Motor neuron (in vitro differentiated cells): ENCODE data around the gene CRABP1. TPM values are rescaled to one million over a fixed set of nuclear protein-coding genes. Genes with fewer than 3 reads are reported as not detected.

Experiments used
- ATAC-seq, 8 experiments: fragments of 200-7000 bp; cut with Tn5 transposase; replicated peaks in 6 of 8; 2 replicates each; pipeline ENCODE4 v1.8.0; 2021; ENCODE audit warnings: mild to moderate bottlenecking in 8 of 8, moderate library complexity in 8 of 8
- H3K27ac ChIP-seq, 2 donors: fragments of 250-450 bp; sonication (Bioruptor Pico); 2 replicates each; pipeline ENCODE4 v1.9.0; 2021; ENCODE audit warnings: antibody characterized with exemption in 2 of 2, mild to moderate bottlenecking in 2 of 2, moderate library complexity in 1 of 2
- H3K4me1 ChIP-seq, 2 donors: fragments of 250-450 bp; sonication (Bioruptor Pico); replicated peaks in 1 of 2; 2 replicates each; pipeline ENCODE4 v1.6.1; 2021; ENCODE audit warnings: antibody characterized with exemption in 2 of 2, mild to moderate bottlenecking in 2 of 2, moderate library complexity in 1 of 2
- H3K4me3 ChIP-seq, 5 donors: fragments of 250-450 bp; sonication (Bioruptor Pico); 2 replicates each; pipeline ENCODE4 v1.9.0; 2021; ENCODE audit warnings: antibody characterized with exemption in 5 of 5, mild to moderate bottlenecking in 5 of 5, moderate library complexity in 4 of 5
- WGBS, 10 experiments: fragments of 450-650 bp; shearing (Covaris generic); methylation state at CpG; one replicate each; pipeline ENCODE4 v1.0.0; 2022; 5-methylcytosine and 5-hydroxymethylcytosine counted together
- in situ Hi-C, 9 experiments: fragments of 400-800 bp; cut with MboI; loops; one replicate each; pipeline ENCODE4 v1.15.0; 2021; ENCODE audit warnings: low sequenced_read_pairs in 9 of 9, low pct_unique_long_range_greater_than_20kb in 2 of 9; ENCODE audit not compliant: unreplicated experiment in 9 of 9
- total RNA-seq, 8 experiments: library from RNA; unstranded; fragments of 300-600 nt; gene quantifications; 2 replicates each; pipeline versions ENCODE4 v1.2.3 to v1.2.4, GENCODE V29; 2022

CRABP1 gene
- total RNA-seq, 8 experiments from 2014 or later, result 7.7 to 1,434 (median 472) TPM; not detected in 1

DNA sequence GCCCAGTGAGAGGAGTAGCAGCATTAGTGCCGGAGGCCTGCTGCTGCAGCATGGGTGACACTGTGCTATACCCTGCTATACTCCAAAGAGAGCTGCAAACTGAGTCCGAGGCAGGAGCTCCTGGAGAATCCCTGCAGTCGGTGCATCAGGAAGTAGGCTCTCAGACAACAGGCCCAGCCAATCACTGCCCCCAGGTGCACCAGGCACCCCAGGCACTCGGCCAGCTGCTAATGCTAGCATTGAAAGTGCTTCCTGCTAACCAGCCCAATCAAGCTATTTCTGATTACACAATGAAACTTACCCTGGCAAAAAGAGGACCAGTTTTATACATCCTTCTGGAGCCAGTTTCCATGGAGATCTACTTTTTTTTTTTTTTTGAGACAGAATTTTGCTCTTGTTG is 52.3 kb downstream of the CRABP1 start:
- Histone ChIP-seq H3K4me1 (peaks cover 11 to 25% of the 10 kb centered on the region in 2 donors), H3K27ac (no peak overlapping the region), H3K4me3 (no peak overlapping the region)
- 50 to 83% (median 60%) methylated on average over 1 to 3 of the region's 4 CpGs; no CpG with 5 or more reads in 5 of the 10 experiments for WGBS, 10 experiments
- in situ Hi-C loops, result no loop called here
- ATAC-seq, result peak in 5 of 8 experiments; percentile 36 to 62 (median 60)

DNA sequence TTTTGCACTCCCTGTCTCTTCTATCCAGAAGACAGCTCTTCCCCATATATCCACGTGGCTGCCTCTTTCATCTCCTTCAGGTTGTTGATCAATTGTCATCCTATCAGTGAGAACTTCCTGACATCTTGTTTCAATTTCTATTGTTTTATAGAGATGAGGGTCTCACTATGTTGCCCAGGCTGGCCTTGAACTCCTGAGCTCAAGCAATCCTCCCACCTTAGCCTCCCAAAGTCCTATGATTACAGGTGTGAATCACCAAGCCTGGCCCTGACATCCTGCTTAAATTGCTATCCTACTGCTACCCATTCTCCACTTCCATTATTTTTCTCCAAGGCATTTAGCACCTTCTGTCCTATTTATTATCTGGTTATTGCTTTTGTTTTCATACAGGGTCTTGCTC is 53.0 kb downstream of the CRABP1 start:
- Histone ChIP-seq H3K4me3 (no peak overlapping the region), H3K4me1 (peaks cover 12 to 24% of the 10 kb centered on the region in 2 donors), H3K27ac (no peak overlapping the region)
- no peak for ATAC-seq
- WGBS, 10 experiments, result 57 to 100% (median 67%) methylated on average over 1 of the region's 1 CpG; no CpG with 5 or more reads in 3 of the 10 experiments
- in situ Hi-C loops, result no loop called here

DNA sequence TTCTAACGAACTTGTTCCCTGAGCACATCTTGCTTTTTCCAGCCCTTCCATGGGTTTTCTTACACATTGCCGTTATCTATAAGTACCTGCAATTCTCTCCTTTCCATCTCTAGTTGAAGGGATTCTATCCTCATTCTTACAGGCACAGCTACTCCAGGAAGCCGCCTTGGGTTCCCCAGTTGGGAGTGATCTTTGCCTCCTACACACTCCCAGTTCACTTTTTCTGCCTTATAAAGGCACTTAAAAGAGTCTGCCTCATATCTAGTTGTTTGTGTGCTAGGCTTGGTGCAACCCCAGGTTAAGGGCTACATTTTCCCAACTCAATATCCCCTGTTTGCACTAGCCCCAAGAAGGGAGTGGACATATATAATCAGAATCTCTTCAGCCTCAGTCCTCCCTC is 53.9 kb downstream of the CRABP1 start:
- WGBS, 10 experiments, result 46 to 100% (median 88%) methylated on average over 1 to 3 of the region's 3 CpGs; no CpG with 5 or more reads in 2 of the 10 experiments
- ATAC-seq, result no peak
- Histone ChIP-seq H3K4me3 (no peak overlapping the region), H3K27ac (no peak overlapping the region), H3K4me1 (peaks cover 21 to 32% of the 10 kb centered on the region in 2 donors)
- in situ Hi-C loops, result no loop called here

DNA sequence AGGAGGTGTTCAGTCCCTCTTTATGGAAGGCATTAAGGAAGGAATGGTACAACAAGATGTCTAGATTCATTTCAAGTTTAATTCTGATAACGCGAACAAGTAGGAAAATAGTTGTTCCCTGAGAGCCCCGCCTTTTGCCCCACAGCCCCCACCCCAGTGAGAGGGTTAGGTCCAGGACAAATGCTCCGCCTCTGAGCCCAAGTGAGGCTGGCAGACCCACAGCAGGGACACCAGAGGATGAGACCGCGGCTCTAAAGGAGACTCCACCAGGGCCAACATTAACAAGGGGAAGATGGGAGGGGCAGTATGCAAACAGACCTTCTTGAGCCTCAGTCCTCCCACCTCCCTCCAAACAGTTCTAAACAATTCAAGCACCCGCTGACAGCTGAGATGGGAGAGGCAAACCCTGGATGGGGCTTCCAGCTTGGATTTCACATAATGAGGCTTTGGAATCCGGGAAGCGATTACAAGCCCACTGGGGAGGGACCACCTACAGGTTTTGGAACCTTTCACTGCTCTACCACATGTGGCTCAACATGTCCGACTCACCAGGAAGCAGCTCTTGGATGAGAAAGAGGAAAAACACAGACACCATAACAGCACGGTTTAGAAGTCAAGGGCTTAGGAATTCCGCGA is 54.9 kb downstream of the CRABP1 start:
- Histone ChIP-seq H3K27ac (no peak overlapping the region), H3K4me3 (no peak overlapping the region), H3K4me1 (peaks cover 22 to 23% of the 10 kb centered on the region in 2 donors)
- peak in 6 of 8 experiments; percentile 14 to 78 (median 54) for ATAC-seq
- in situ Hi-C loops, result no loop called here
- WGBS, 10 experiments, result 0 to 67% (median 41%) methylated on average over 1 to 6 of the region's 13 CpGs; no CpG with 5 or more reads in 2 of the 10 experiments

DNA sequence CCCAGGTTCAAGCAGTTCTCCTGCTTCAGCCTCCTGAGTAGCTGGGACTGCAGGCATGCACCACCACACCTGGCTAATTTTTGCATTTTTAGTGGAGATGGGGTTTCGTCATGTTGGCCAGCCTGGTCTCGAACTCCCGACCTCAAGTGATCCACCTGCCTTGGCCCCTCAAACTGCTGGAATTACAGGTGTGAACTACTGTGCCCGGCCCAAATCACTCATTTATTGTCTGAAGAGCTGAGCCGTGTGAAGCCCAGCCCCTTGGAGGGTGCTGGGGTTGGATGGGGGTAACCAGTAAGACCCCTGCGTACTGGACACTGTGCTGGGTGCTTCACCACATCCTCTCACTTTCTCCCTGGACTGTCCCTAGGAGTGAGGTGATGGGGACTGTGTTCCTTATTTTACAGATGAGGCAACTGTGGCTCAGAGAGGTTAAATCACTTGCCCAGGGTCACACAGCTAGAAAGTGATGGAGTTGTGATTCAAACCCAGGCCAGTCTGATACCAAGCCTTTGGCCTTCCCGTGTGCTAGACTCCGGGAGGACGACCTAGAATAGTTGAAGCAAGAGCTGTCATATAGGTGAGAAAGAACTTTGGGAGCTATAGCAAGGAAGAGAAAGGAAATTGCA is 56.1 kb downstream of the CRABP1 start:
- H3K27ac ChIP-seq, result no peak overlapping the region
- WGBS, 10 experiments, result 47 to 100% (median 79%) methylated on average over 1 to 8 of the region's 9 CpGs
- in situ Hi-C loops, result no loop called here
- H3K4me3 ChIP-seq, result no peak overlapping the region
- H3K4me1 ChIP-seq, result peaks cover 22 to 23% of the 10 kb centered on the region in 2 donors
- no peak for ATAC-seq

DNA sequence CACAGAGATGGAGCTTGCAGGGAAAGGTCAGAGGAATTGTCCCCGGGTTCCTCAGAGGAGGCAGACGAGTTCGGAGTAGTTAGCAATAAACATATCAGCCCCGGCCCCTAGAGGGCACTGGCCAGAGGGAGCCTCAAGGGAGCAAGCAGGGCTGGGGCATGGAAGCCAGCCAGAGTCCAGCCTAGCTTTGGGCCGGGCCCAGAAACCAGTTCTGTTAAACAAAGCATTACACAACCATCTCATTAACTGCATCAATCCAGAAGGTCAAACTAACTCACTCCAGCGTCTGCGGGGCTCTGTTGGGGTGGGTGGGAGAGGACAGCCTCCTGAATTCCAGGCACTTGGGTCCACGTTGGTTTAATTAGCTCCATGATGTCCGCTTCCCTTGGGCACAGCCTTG is 56.8 kb downstream of the CRABP1 start:
- in situ Hi-C loops, result no loop called here
- Histone ChIP-seq H3K4me1 (peaks cover 22 to 23% of the 10 kb centered on the region in 2 donors), H3K27ac (no peak overlapping the region), H3K4me3 (no peak overlapping the region)
- 20 to 85% (median 53%) methylated on average over 1 to 5 of the region's 9 CpGs; no CpG with 5 or more reads in 6 of the 10 experiments for WGBS, 10 experiments
- peak in 3 of 8 experiments; percentile 44 to 71 (median 62) for ATAC-seq

DNA sequence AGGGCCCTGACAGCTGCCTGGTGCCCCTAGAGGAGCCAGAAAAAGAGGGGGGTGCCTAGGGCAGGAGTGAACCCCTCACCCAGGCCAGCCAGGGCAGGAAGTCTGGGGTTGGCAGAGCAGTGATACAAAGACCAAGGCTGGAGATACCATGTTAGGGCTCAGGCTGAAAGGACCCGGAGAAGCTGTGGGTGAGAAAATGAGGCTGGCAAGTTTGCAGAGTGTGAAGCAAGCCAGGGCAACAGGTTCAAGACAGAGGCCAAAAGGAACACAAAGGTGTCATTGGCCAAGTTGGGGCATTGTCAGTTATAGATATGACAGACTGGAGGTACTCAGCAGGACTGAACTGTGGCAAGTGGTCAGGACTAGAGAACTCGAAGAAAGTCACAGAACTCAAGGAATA is 57.2 kb downstream of the CRABP1 start:
- ATAC-seq, result no peak
- peaks cover 22 to 26% of the 10 kb centered on the region in 2 donors for H3K4me1 ChIP-seq
- no peak overlapping the region for H3K4me3 ChIP-seq
- in situ Hi-C loops, result no loop called here
- 50 to 100% (median 82%) methylated on average over 1 to 2 of the region's 2 CpGs; no CpG with 5 or more reads in 6 of the 10 experiments for WGBS, 10 experiments
- no peak overlapping the region for H3K27ac ChIP-seq

Other genes starting within 250 kb of the CRABP1 start
- 1 to 10 TPM in 1 of 8 experiments, under 1 TPM in 4, not detected in 3; 0.46 to 1.1 (median 0.76) TPM for gene SH2D7, start 247.8 kb upstream of the CRABP1 start, total RNA-seq
- gene CIB2, start 208.9 kb upstream of the CRABP1 start, total RNA-seq, result 10 to 100 TPM in 5 of 8 experiments, 1 to 10 TPM in 2, under 1 TPM in 1; 0.56 to 27.4 (median 19.9) TPM
- 10 to 100 TPM; 15.1 to 66.4 (median 26.0) TPM for gene IDH3A, start 191.0 kb upstream of the CRABP1 start, total RNA-seq
- 1 to 10 TPM in 6 of 8 experiments, under 1 TPM in 2; 0.49 to 9.1 (median 1.9) TPM for gene ACSBG1, start 105.8 kb upstream of the CRABP1 start, total RNA-seq
- 10 to 100 TPM in 1 of 8 experiments, 1 to 10 TPM in 7; 1.0 to 19.8 (median 4.2) TPM for gene DNAJA4, start 75.8 kb upstream of the CRABP1 start, total RNA-seq
- 10 to 100 TPM; 39.4 to 67.6 (median 54.7) TPM for gene SKIC8, start 40.7 kb upstream of the CRABP1 start, total RNA-seq
- gene IREB2, start 97.9 kb downstream of the CRABP1 start, total RNA-seq, result 10 to 100 TPM; 27.1 to 74.6 (median 33.3) TPM
- gene HYKK, start 167.2 kb downstream of the CRABP1 start, total RNA-seq, result 1 to 10 TPM in 6 of 8 experiments, under 1 TPM in 2; 0.43 to 5.8 (median 3.6) TPM
- gene PSMA4, start 200.1 kb downstream of the CRABP1 start, total RNA-seq, result 100 to 1,000 TPM; 181 to 384 (median 262) TPM
- 1 to 10 TPM in 7 of 8 experiments, under 1 TPM in 1; 0.81 to 7.6 (median 4.0) TPM for gene CHRNA5, start 225.2 kb downstream of the CRABP1 start, total RNA-seq